ENCODE measurements around the gene TTPAL. TPM values are rescaled to one million over a fixed set of nuclear protein-coding genes. Genes with fewer than 3 reads are reported as not detected.

Gene TTPAL
- total and polyA plus RNA-seq, 9 of the 15 experiments (the other 6 are each of a cell fraction or from before 2014, with no cell fraction given), result 1.1 to 7.0 (median 2.6) TPM

GRCh38 chr20:44504402-44505307 lies 29.0 kb downstream of the TTPAL start:
- ChIA-PET POLR2A (interaction anchor here (1.9 to 2.5 kb wide), 3 partner anchors 10 to 13 kb away, joined by 4 to 14 read pairs (median 8); no protein-coding TSS in a partner anchor), CTCF (ENCODE audit: low intra/inter-chr PET ratio) (no interaction called here)
- H3K27ac ChIP-seq (ENCODE audit: extremely low read depth, low read depth, low read length), result no peak overlapping the region
- H2AFZ ChIP-seq (ENCODE audit: low read depth, low read length), result no peak overlapping the region
- H3K4me1 ChIP-seq (replicated peaks in 1 of 2; ENCODE audit: control insufficient read depth in 2 of 2, insufficient read depth in 2 of 2, low read length in 2 of 2), result no peaks in the 10 kb centered on the region
- no peak for FAIRE-seq
- H3K9me1 ChIP-seq (ENCODE audit: control insufficient read depth, insufficient read depth, low read length), result peaks cover 3% of the 10 kb centered on the region
- no peak overlapping the region for H3K9ac ChIP-seq (ENCODE audit: insufficient read depth in 1 of 2, low read depth in 2 of 2, low read length in 2 of 2)
- H3K27me3 ChIP-seq (ENCODE audit: control insufficient read depth in 2 of 2, insufficient read depth in 2 of 2, low read length in 2 of 2), result no peaks in the 10 kb centered on the region
- intact Hi-C loops (cut with micrococcal nuclease), result no loop called here
- H3K4me2 ChIP-seq (ENCODE audit: insufficient read depth, low read length), result no peak overlapping the region
- no peaks in the 10 kb centered on the region for H4K20me1 ChIP-seq (replicated peaks; ENCODE audit: control insufficient read depth, insufficient read depth, low read length)
- peaks cover 83% of the 10 kb centered on the region for H3K36me3 ChIP-seq (ENCODE audit: control insufficient read depth, insufficient read depth, low read length)
- WGBS (ENCODE audit: insufficient coverage, low coverage, missing lambda C conversion rate), result 96% methylated on average over 6 of the region's 6 CpGs
- no peaks in the 10 kb centered on the region for H3K79me2 ChIP-seq (ENCODE audit: control insufficient read depth, insufficient read depth, low read length)
- no peak for ATAC-seq
- H3K9me3 ChIP-seq (replicated peaks; ENCODE audit: control insufficient read depth, insufficient read depth, low read depth, low read length), result no peaks in the 10 kb centered on the region
- in situ Hi-C loops (cut with MboI), result no loop called here
- no peak for DNase-seq (ENCODE audit: extremely low read depth in 1 of 4, low spot score in 3 of 4)
- no peak overlapping the region for H3K4me3 ChIP-seq
- BruUV-seq (replicated peaks), result no TSS peak
- no peak for TF ChIP-seq MAFG (tag; conservative IDR thresholded peaks at IDR 0.05)
- no peak for TF ChIP-seq ZNF695 (CRISPR knock-in tag; IDR thresholded peaks at IDR 0.05)
- no peak for TF ChIP-seq SRSF1 (IDR thresholded peaks at IDR 0.05; ENCODE audit: low read depth, low read length)
- TF ChIP-seq NKRF (IDR thresholded peaks at IDR 0.05; ENCODE audit: borderline replicate concordance), result no peak
- TF ChIP-seq BRCA1 (IDR thresholded peaks at IDR 0.05), result no peak
- no peak for TF ChIP-seq BRCA1 (CRISPR knock-in tag; IDR thresholded peaks at IDR 0.05)
- no peak for TF ChIP-seq ARNT (IDR thresholded peaks at IDR 0.05)
- no peak for TF ChIP-seq MYNN (IDR thresholded peaks at IDR 0.05)
- TF ChIP-seq MYNN (CRISPR knock-in tag; IDR thresholded peaks at IDR 0.05), result no peak
- no peak for TF ChIP-seq CREB5 (CRISPR knock-in tag; IDR thresholded peaks at IDR 0.05)
- TF ChIP-seq ZFP91 (CRISPR knock-in tag; IDR thresholded peaks at IDR 0.05), result no peak
- TF ChIP-seq ZNF398 (CRISPR knock-in tag; IDR thresholded peaks at IDR 0.05), result no peak
- no peak for TF ChIP-seq ZNF699 (CRISPR knock-in tag; IDR thresholded peaks at IDR 0.05; ENCODE audit: insufficient replicate concordance)
- TF ChIP-seq ETV6 (IDR thresholded peaks at IDR 0.05; ENCODE audit: borderline replicate concordance in 1 of 2, low read depth in 2 of 2, low read length in 1 of 2), result no peak
- TF ChIP-seq ETV6 (CRISPR knock-in tag; IDR thresholded peaks at IDR 0.05; ENCODE audit: borderline replicate concordance), result no peak
- no peak for TF ChIP-seq MXI1 (IDR thresholded peaks at IDR 0.05; ENCODE audit: low read depth, low read length)

All from K562 (cell line).